GM19193 (cell line): ENCODE data around the gene RILP.

ENCODE experiments used
- POLR2A ChIP-seq: IDR thresholded peaks from 4 replicates; pipeline ENCODE4 v1.6.1; 2011; ENCODE audit not compliant: insufficient read depth, insufficient read length; ENCODE audit errors: extremely low read depth

Gene RILP

GRCh38 chr17:1639549-1640180 is 10.0 kb downstream of the RILP start:
- TF ChIP-seq POLR2A = no peak

- no peak for TF ChIP-seq POLR2A
These were observed 10.9 kb downstream of the RILP start for GRCh38 chr17:1638624-1639300.

DNA sequence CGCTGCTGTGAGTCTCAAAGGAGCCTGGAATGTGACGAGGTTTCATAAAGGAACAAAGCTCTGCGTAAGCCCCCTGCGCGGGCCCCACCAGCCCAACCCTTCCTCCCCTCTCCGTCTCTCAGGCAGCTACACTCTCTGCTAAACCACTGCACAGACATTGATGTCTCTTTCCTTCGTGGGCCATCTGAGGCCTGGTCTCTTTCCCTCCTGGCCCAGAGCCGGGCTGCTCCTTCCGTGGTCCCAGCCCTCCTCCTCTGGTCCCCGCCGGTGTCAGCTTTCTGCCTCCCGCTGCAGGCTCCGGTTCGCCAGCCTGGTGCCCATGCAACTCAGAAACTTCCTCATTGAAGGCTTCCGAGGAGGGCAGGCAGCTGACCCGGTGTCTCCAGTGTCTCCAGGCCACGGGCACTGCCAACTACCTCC is 11.5 kb downstream of the RILP start:
- TF ChIP-seq POLR2A = no peak

GRCh38 chr17:1636732-1637285 is 12.9 kb downstream of the RILP start:
- TF ChIP-seq POLR2A = no peak

DNA sequence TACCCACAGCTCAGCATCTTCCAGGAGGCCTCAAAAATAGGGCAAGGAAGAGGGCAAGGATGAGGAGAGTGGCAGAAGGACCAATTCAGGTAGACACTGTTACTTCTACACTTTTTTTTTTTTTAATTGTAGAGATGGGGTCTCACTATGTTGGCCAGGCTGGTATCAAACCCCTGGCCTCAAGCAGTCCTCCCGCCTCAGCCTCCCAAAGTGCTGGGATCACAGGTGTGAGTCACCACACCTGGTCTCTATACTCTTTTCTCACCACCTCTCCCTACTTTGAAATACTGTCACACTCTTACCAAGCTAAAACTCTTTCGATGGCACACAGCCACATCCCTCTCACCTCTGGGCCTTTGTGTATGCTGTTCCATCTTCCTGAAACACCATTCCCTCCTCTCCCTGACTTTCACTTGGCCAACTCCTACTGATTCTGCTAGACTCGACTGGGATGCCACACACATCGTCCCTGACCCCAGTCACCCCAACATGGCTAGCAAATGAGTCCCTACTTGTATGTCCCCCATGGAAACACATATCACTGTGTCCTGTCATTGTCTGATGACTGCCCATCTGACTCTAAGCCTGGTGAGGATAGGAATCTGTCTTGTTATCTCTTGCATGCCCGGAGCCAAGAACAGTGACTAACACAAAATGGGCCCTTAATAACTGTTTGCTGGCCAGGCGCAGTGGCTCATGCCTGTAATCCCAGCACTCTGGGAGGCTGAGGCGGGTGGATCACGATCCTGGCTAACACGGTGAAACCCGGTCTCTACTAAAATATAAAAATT is 13.8 kb downstream of the RILP start:
- TF ChIP-seq POLR2A = no peak

DNA sequence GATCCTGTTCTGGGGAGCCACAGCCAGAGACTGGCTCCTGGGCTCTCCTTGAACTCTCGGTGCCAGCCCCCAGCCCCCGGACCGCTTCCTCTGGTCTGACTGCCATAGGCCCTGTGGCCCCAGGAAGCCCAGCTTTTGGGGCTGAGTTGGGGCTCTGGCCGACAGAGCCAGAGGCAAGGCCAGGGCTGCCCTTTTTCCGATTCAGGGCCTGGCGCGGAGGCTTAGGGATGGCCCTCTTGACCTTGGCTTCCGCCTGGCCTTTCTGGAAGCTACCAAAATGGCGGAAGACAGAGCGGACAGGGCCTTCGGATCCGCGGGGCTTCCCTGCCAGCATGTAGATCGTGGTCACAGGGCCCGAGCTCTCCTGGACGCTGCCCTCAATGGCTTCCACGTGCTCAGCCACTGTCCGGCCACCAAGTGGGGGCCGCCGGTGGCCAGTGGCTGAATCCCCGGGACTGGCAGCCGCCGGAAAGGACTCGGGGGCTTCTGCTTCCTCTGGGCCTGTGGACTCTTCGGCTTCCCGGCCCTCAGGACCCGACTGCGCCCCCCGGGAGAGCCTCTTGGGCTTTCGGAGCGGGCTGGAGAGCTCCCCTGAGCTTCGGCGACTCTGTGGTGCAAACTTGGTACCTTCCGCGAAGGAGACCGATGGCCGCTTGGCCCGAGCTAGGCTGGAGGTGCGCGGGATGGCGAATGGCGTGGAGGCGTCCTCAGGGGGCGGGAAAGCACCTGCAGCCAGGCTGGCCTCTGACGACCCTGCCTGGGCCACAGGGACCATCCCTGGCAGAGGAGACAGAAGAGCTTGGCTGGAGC is 14.6 kb downstream of the RILP start:
- no peak for TF ChIP-seq POLR2A

DNA sequence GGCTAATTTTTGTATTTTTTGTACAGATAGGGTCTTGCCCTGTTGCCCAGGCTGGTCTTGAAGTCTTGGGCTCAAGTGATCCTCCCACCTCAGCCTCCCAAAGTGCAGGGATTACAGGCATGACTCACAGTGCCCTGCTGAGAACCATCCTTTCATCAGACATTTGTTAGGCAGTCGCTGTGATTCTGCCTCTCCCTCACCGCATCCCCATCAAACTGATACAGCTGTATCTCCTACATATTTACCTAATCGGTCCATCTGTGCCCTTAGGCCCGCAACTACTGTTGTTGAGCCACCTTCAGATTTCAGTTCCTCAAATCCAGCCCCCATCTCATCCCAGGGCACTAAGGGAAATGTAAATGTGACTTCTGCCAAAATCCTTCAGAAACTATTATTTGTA is 19.0 kb downstream of the RILP start:
- TF ChIP-seq POLR2A = no peak

- TF ChIP-seq POLR2A = no peak
These were observed 20.0 kb downstream of the RILP start for GRCh38 chr17:1629504-1630310.

- TF ChIP-seq POLR2A = peak; percentile 38
These were observed 20.7 kb downstream of the RILP start for GRCh38 chr17:1628856-1629503.

DNA sequence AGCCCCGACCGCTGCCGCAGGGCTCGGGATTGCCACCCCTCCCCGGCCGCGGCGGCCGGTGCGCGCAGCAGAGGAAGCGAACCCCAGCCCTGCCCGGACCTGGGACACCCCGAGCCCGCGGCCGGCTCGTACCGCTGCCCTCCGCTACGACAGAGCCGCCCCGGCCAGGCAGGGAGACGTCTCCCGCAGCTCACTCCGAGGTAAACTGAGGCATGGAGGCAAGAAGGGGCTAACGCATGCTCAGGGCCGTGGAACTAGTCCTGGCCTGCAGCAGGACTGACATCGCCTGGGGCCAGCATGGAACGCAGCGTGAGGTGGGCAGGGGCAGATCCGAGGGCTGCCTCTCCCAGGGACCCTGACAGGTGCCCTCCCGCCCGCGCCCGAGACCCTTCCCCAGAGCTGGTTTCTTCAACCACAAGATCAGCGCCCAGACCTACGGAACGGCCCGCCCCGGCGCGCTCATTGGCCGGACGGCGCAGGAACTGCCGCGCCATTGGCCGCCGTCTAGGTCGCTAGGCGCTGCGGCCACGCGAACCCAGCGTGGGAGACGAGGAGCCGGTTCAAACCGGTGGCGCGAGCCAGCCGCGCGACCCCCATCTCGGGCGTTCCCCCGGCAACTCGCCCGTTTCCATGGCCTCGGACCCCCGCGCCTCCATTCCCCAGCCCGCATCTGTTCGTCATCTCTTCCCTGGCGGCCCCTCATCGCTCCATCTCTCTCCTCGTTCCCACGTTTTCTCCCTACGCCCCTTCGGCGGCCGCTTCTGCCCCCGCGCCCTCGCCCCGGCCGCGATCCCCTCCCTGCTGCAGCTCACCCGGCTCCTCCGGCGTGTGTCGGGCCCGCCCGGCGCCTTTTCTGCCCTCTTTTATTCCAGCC is 21.4 kb downstream of the RILP start, which contains the start of gene SLC43A2:
Gene SLC43A2, minus strand, starts transcription at position 853 of the 874 bp plus-strand sequence. CDS start 960 bp downstream, outside the sequence.
- peak; percentile 57 for TF ChIP-seq POLR2A

DNA sequence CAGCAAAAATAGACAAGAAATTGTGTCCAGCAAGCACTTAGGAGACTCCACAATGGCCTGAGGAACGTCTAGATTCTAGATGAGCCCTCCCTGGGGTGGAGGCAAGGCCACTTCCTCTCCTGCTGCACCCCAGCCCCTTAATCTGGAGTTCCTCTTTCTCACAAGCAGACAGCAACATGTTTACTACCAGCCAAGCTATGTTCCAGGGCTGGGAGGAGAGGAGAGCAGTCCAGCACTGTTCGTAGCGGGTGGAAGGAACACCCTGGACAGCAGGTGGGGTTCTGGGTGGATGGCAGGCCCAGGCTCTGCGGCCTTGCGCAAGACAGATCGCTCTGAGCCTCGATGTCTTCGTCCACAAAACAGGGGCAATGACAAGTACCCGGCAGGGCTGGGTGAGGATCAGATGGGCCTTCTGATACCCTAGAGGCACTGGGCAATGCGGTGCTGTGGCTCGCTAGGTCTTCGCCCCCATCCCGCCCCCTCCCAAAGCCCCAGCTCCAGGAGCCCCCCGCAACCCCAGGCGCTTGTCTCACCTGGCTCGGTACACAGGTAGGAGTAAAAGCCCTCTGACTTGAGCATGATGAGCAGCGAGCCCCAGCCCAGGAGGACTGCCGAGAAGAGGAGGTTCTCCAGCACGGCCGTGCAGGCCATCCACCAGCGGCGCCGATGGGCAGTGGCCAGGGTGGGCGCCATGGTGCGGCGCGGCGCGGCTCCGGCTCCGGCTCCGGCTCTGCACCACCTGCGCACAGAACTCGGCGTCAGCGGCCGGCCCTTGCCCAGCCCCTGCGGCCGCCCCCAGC is 22.3 kb downstream of the RILP start:
- peak; percentile 47 for TF ChIP-seq POLR2A

DNA sequence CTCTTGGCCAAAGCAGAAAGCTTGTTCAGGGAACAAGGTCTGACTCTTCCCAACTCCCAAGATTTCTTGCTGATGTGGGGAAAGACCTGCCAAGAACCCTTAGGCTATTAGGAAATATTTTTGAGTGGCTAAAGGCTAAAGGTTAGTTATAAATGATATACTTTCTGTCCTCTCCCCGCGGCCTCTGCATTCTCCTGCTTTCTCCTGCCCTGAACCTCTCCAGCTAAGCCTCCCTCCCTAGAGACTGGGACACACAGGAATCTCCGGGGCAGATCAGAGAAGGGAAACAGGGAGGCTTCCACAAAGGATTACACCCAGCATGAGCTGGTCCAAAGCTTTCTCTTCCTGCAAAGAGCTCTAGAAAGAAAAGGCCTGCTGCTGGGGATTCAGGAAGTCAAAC is 23.3 kb downstream of the RILP start:
- no peak for TF ChIP-seq POLR2A

GRCh38 chr17:1625581-1625980 is 24.1 kb downstream of the RILP start:
- no peak for TF ChIP-seq POLR2A
